Measurements from ENCODE around the gene IKBKG.
"Not testable (repeated sequence)": the region's sequence is repeated elsewhere in the genome, so short reads cannot be mapped to it uniquely, and the experiment has no call there.

IKBKG gene

GRCh38 chrX:154526901-154527675 is 20.3 kb upstream of the IKBKG start:
- peak; percentile 74 for DNase-seq

GRCh38 chrX:154529206-154529612 is 18.2 kb upstream of the IKBKG start:
- no peak for DNase-seq

DNA sequence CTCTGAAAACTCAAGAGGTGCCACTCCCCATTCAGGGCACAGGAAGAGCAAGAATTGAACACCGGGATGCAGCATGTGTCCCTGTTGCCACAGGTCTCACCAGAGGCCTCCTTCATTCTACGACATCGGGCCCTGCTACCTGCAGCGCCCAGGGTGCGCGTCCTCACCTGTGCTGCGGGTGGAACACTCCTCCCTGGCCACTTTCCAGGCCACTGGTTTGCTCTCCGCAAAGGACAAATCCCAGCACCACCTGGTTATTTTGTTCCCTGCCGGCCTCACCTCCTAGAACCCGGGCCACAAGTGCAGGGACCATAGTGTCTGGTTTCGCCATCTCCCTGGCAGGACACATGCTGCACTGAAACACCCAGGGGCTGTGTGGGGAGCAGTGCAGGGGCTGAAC is 17.1 kb upstream of the IKBKG start:
- DNase-seq: no peak

DNA sequence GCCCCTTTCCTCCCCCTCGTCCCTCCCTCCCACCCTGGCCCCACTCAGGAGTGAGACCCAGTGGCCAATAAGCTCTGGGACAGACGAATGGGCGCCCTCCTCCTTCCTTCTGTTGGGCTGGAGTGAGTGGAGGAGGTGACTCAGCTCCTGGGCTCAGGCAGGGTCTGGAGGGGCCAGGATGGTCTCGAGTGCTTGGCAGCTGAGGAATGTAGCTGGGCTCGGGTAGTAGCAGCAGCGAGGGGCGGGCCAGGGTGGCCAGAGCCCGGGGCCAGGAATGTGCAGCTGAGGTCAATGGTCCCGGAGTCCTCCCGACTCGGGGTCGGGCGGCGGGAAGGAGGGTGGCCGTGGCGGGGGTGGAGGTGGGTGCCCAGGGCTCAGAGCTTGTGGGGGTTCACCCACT is 15.8 kb upstream of the IKBKG start:
- no peak for DNase-seq

DNA sequence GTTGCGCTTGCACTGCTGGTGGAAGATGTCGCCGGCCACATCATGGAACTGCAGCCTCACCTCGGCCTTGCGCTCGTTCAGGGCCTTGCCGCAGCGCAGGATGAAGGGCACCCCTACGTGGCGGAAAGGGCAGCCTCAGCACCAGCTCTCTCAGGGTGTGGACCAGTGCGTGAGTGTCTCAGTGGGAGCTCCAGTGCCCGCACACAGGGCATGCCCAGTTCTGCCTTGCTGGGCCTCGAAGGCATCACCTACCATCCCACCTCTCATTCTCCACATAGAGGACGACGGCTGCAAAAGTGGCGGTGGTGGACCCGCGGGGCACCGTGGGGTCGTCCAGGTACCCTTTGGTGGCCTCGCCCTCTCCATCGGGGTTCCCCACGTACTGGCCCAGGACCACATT is 14.7 kb upstream of the IKBKG start:
- no peak for DNase-seq

DNA sequence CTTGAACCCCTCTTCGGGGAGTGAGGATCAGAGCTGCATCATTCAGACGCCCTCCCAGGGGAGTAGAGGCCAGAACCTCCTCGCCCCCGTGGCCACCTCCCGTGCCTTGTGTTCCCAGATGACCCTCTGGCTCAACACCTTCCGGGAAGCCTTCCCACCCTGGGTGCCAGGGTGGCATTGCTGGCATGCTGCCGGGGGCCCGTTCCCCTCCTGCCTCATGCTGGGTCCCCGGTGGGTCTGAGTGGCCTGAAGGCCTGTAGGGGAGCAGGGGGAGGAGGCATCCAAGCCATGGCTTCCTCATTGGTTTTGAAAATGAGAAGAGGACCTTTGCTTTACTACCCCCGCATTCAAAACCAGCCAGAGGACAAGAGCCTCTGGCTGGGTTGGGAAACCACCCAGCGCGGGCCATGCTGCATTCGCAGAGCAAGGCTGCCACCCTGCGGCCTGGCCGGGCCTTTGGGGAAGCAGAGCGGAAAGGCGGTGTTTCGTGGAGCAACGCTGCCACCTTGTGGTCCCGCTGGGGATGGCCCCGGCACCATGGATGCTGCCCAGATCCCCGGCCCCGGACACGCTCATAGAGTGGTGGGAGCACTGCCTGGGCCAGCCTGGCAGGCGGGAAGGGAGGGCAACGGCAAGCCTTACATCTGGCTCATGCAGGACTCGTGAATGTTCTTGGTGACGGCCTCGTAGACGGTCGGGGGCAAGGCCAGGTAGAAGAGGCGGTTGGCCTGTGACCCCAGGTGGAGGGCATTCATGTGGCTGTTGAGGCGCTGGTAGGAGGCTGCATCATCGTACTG is 12.7 kb upstream of the IKBKG start:
- peak; percentile 64 for DNase-seq

GRCh38 chrX:154535892-154536291 is 11.5 kb upstream of the IKBKG start:
- DNase-seq: no peak

- DNase-seq: no peak
Measured at GRCh38 chrX:154539077-154539476, 8.3 kb upstream of the IKBKG start.

DNA sequence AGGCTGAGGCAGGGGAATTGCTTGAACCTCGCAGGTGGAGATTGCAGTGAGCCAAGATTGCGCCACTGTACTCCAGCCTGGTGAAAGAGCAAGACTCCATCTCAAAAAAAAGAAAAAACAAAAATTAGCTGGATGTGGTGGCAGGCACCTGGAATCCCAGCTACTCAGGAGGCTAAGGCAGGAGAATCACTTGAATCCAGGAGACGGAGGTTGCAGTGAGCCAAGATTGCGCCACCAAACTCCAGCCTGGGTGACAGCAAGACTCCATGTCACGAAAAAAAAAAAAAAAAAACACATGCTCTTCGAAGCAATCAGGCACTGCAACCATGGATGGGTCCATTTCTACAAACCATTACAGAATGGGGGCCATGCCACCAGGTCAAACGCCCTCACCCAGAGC is 7.1 kb upstream of the IKBKG start:
- DNase-seq: not testable (repeated sequence)

- no peak for DNase-seq
Measured at GRCh38 chrX:154540897-154541535, 6.4 kb upstream of the IKBKG start.

DNA sequence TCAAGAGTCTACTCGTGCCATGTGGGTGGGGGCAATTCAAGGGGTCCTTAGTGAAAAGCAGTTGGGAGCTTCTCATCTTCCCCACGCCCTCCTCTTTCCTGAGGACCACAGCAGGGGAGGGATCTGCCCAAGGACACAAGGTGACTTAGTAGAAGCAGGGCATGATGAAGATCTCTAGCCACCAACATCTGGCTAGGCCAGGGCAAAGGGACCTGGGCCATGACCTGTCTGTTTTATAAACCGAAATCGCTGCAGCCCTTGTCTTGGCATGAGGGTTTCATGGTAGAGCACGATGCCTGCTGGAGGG is 5.9 kb upstream of the IKBKG start:
- no peak for DNase-seq

DNA sequence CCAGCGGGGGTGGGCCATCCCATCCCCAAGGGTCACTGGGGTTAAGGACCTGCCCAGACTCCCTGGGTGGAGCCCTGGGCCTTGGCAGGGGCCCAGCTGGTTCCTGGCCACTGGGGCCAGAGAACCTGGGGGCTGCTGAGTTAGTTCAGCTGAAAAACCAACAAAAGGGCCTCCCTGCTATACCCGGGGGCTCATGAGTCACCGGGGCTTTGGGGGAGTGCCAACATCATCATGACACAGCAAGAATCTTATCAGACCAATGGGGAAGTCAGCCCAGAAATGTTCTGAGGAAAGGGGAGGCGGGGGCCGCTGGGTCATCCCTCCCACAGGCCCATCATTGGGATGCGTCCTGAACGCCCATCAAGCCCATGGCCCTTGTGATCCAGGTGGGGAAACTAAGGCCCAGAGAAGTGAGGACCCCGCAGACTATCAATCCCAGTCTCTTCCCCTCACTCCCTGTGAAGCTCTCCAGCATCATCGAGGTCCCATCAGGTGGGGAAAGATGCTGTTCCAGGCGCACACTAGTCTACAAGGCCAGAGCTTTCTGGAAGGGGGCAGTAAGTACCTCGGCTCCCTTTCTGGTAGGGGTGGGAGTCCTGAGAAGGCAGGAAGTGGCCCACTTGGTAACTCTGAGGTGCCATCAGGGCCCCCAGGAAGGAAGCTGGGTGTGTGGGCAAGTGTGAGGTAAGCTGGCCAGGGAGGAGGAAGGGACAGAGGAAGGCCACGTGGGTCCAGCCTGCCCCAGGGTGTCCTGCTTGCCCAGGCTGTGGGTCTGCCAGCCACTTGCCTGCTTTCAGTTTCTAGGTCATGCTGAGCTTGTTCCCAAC is 5.3 kb upstream of the IKBKG start:
- no peak for DNase-seq

DNA sequence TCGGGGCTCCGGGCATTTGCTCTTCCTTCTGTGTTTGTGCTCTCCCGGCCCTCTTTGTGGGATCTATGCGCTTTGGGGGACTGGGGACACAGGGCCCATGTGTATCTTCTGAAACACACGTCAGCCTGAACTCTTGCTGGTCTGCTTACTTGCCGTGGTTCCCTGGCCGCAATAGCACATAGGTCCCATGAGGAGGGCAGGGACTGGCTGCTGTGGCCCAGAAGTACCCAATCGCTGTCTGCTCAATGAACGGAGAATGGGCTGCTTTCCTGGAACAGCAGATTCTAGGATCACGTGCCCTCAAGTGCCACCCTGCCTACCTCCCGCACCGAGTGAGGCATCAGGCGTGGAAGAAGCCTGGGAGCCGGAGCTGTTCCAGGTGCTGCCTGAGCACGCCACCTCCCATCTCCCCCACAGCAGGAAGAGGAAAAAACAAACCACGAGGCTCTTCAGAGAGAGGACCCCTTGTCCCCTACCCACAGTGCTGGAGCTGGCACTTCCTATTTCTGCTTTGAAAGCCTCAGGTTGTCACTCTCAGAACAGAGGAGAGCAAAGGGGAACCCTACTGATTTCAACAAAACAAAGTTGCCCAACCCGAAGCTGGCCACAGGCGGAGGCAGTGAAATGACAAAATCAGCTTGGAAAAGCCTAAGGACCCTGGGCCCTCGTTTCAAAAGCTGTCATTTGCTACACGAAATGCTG is 4.5 kb upstream of the IKBKG start:
- no peak for DNase-seq

DNA sequence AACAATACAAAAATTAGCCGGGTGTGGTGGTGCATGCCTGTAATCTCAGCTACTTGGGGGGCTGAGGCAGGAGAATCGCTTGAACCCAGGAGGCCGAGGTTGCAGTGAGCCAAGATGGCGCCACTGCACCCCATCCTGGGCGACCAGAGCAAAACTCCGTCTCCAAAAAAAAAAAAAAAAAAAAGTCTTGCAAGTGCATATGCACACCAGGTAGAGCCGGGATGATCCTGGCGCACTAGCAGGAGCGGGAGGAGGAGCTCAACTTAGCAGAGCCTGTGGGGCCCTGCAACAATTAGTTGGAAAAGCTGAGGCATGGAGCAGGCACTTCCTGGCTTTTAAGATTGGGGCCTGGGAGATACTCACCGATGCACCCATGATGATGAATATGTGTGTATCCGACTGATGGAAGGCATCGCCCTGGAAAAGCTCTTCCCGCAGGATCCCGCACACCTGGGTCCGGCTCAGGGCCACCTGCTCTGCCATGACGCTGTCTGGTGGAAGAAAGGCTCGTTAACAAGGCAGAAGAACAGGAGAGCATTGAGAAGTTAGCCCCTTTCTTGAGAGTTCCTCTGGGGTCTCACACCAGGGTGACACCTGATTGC is 1.6 kb upstream of the IKBKG start:
- no peak for DNase-seq

GRCh38 chrX:154546354-154547244 is 821 bp upstream of the IKBKG start, which contains the start of gene G6PD:
Gene G6PD (minus strand): TSS chrX:154546846. CDS start chrX:154546155, 691 bp downstream.
- DNase-seq: peak; percentile 69

DNA sequence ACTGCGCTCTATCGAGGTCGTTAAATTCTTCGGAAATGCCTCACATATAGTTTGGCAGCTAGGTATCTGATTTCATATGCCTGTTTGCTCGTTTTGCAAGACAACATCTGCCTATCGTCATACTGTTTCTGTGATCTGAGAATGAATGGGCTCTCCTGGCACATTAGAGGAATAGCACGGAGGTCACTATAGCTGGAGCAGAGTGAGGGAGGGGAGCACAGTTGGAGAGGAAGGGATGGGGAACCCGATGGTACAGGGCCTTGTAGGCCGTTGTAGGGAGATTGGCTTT is 552 bp downstream of the IKBKG start:
- DNase-seq: no peak

DNA sequence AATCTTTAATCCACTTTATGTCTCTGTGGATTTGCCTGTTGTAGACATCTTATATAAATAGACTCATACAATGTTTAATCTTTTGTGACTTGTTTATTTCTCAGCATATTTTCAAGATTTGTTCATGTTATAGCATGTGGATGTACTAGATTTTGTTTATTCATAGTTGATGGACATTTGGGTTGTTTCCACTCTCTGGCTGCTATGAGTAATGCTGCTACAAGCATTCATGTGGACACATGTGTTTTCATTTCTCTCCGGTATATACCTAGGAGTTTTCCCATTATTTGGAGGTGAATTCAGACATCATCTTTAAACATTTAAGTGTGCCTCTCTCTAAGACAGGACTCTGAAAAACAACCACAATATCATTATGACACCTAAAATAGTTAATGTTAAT is 2.3 kb downstream of the IKBKG start:
- no peak for DNase-seq

DNA sequence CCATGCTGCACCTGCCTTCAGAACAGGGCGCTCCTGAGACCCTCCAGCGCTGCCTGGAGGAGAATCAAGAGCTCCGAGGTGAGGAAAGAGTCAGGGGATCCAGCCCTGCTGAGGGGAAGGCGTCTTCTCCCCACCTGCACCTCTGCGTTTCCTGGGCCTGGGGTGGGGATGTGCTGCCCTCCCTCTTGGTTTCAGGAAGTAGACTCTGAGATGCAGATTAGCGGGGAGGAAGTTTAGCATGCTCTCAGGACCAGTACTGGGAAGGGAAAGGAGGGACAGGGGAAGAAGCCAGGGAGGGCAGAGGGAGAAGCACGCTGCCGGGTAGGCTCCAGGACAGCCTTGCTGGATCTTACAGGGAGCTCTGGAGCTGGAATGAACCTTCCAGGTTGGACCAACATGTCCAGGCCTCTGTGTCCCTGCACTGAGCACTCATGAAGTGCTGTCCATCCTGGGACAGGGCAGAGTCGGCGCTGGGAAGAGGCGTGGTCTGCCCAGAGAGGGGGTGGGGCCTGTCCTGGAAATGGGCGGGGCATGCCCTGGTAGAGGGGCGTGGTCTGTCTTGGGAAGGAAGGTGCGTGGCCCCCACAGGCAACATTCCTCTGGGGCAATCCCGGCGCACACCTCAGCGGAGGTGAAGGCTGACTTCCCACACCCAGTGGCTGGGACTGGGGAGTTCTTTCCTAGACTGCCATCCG is 4.8 kb downstream of the IKBKG start:
- DNase-seq: not testable (repeated sequence)

- not testable (repeated sequence) for DNase-seq
Measured at GRCh38 chrX:154558060-154558690, 10.8 kb downstream of the IKBKG start.

- not testable (repeated sequence) for DNase-seq
Measured at GRCh38 chrX:154558896-154559295, 11.5 kb downstream of the IKBKG start.

All from NCI-H1092 (cell line).